Activated CD4-positive, alpha-beta T cell treated with anti-CD3 and anti-CD28 coated beads, Interleukin-2, amount 10 ng/mL, durations not matched to agents 7 days and 5 days (primary cell): ENCODE measurements around the gene IQSEC1. TPM values are rescaled to one million over a fixed set of nuclear protein-coding genes. Genes with fewer than 3 reads are reported as not detected.
A peak's percentile ranks its signal among the peaks of the same experiment; 100 is the strongest.

Source experiments
- CTCF ChIA-PET: fragments of 350-600 bp; sonication (Branson Sonifier 250); formaldehyde crosslinking; loops from one replicate; lab custom pipeline; 2021; ENCODE audit warnings: antibody characterized with exemption; lab: Charles Lee
- POLR2A ChIA-PET: fragments of 350-600 bp; sonication (Branson Sonifier 250); formaldehyde crosslinking; loops from one replicate; lab custom pipeline; 2021; ENCODE audit warnings: antibody characterized with exemption; lab: Charles Lee
- DNase-seq: peaks from one replicate; pipeline ENCODE4 v3.0.0-alpha.2; 2020
- H3K27ac Mint-ChIP-seq: one replicate; pipeline ENCODE4 v1.8.0; 2021; ENCODE audit warnings: mild to moderate bottlenecking, moderate library complexity, mixed read lengths
- H3K27me3 Mint-ChIP-seq: one replicate; pipeline ENCODE4 v1.8.0; 2021; ENCODE audit warnings: mixed read lengths
- H3K36me3 Mint-ChIP-seq: one replicate; pipeline ENCODE4 v1.8.0; 2021; ENCODE audit warnings: low read depth, mixed read lengths
- H3K4me1 Mint-ChIP-seq: one replicate; pipeline ENCODE4 v1.8.0; 2021; ENCODE audit warnings: mixed read lengths
- H3K4me3 Mint-ChIP-seq: one replicate; pipeline ENCODE4 v1.8.0; 2021; ENCODE audit warnings: mild to moderate bottlenecking, moderate library complexity, mixed read lengths
- H3K9me3 Mint-ChIP-seq: one replicate; pipeline ENCODE4 v1.8.0; 2021; ENCODE audit warnings: mixed read lengths
- total RNA-seq, 2 experiments: library from RNA; stranded (reverse); gene quantifications; one replicate each; pipeline ENCODE4 v1.2.3, GENCODE V29; 2021

IQSEC1 gene
- total RNA-seq, 2 experiments from 2014 or later: 58.2 to 70.4 TPM

- Mint-ChIP-seq H3K27me3 (no peaks in the 10 kb centered on the region), H3K4me3 (peak overlapping the region; percentile 70), H3K9me3 (no peaks in the 10 kb centered on the region), H3K4me1 (peaks cover 90% of the 10 kb centered on the region), H3K36me3 (peaks cover 54% of the 10 kb centered on the region), H3K27ac (peak overlapping the region; percentile 99)
- DNase-seq: no peak
- CTCF ChIA-PET: interaction anchor here (0.7 to 4.1 kb wide), 2 partner anchors 10 to 15 kb away, joined by 3 to 42 read pairs; no protein-coding TSS in a partner anchor
- POLR2A ChIA-PET: no interaction called here
Observed at GRCh38 chr3:13009946-13010315, 63.3 kb downstream of the IQSEC1 start.

GRCh38 chr3:13009132-13009945, 63.9 kb downstream of the IQSEC1 start:
- CTCF ChIA-PET: interaction anchor here (4.1 kb wide), 1 partner anchor 15 kb away, joined by 42 read pairs; no protein-coding TSS in a partner anchor
- POLR2A ChIA-PET: no interaction called here

GRCh38 chr3:13008155-13008995, 64.9 kb downstream of the IQSEC1 start:
- POLR2A ChIA-PET: no interaction called here
- DNase-seq: no peak
- Mint-ChIP-seq H3K27ac (peak overlapping the region; percentile 93), H3K27me3 (no peaks in the 10 kb centered on the region), H3K4me3 (no peak overlapping the region), H3K9me3 (no peaks in the 10 kb centered on the region), H3K36me3 (peaks cover 53% of the 10 kb centered on the region), H3K4me1 (peaks cover 92% of the 10 kb centered on the region)
- CTCF ChIA-PET: interaction anchor here (5.3 kb wide), 1 partner anchor 14 kb away, joined by 45 read pairs; no protein-coding TSS in a partner anchor

More at GRCh38 chr3:13009132-13009945, 63.9 kb downstream of the IQSEC1 start:
- Mint-ChIP-seq H3K4me3 (peak overlapping the region; percentile 70), H3K27me3 (no peaks in the 10 kb centered on the region), H3K4me1 (peaks cover 90% of the 10 kb centered on the region), H3K36me3 (peaks cover 54% of the 10 kb centered on the region), H3K9me3 (no peaks in the 10 kb centered on the region), H3K27ac (peak overlapping the region; percentile 93)
- peak; percentile 58 for DNase-seq

GRCh38 chr3:13007251-13007941, 65.8 kb downstream of the IQSEC1 start:
- Mint-ChIP-seq H3K4me3 (no peak overlapping the region), H3K27me3 (no peaks in the 10 kb centered on the region), H3K36me3 (peaks cover 47% of the 10 kb centered on the region), H3K4me1 (peaks cover 92% of the 10 kb centered on the region), H3K27ac (no peak overlapping the region), H3K9me3 (no peaks in the 10 kb centered on the region)
- ChIA-PET CTCF (interaction anchor here (5.3 kb wide), 1 partner anchor 13 kb away, joined by 45 read pairs; no protein-coding TSS in a partner anchor), POLR2A (no interaction called here)
- no peak for DNase-seq

- Mint-ChIP-seq H3K36me3 (peaks cover 51% of the 10 kb centered on the region), H3K4me3 (no peak overlapping the region), H3K27ac (peak overlapping the region; percentile 27), H3K4me1 (peaks cover 89% of the 10 kb centered on the region), H3K9me3 (no peaks in the 10 kb centered on the region), H3K27me3 (no peaks in the 10 kb centered on the region)
- CTCF ChIA-PET: interaction anchor here (1.0 to 5.3 kb wide), 3 partner anchors 9 to 18 kb away, joined by 3 to 45 read pairs (median 10); no protein-coding TSS in a partner anchor
- DNase-seq: no peak
- POLR2A ChIA-PET: no interaction called here
Observed at GRCh38 chr3:13006216-13006990, 66.8 kb downstream of the IQSEC1 start.

- Mint-ChIP-seq H3K9me3 (no peaks in the 10 kb centered on the region), H3K4me3 (no peak overlapping the region), H3K27ac (no peak overlapping the region), H3K27me3 (no peaks in the 10 kb centered on the region), H3K36me3 (peaks cover 52% of the 10 kb centered on the region), H3K4me1 (peaks cover 81% of the 10 kb centered on the region)
- ChIA-PET CTCF (interaction anchor here (0.5 to 5.3 kb wide), 5 partner anchors 10 to 65 kb away, joined by 3 to 45 read pairs (median 3); no protein-coding TSS in a partner anchor), POLR2A (no interaction called here)
- no peak for DNase-seq
Observed at GRCh38 chr3:13005301-13005700, 67.9 kb downstream of the IQSEC1 start.

GRCh38 chr3:13004376-13004775, 68.9 kb downstream of the IQSEC1 start:
- no peaks in the 10 kb centered on the region for H3K27me3 Mint-ChIP-seq
- H3K9me3 Mint-ChIP-seq: no peaks in the 10 kb centered on the region
- no peak for DNase-seq
- peaks cover 80% of the 10 kb centered on the region for H3K4me1 Mint-ChIP-seq
- POLR2A ChIA-PET: no interaction called here
- H3K4me3 Mint-ChIP-seq: no peak overlapping the region
- CTCF ChIA-PET: interaction anchor here (0.8 to 5.3 kb wide), 4 partner anchors 9 to 40 kb away, joined by 3 to 45 read pairs (median 6); no protein-coding TSS in a partner anchor
- no peak overlapping the region for H3K27ac Mint-ChIP-seq
- peaks cover 53% of the 10 kb centered on the region for H3K36me3 Mint-ChIP-seq

- peaks cover 77% of the 10 kb centered on the region for H3K4me1 Mint-ChIP-seq
Observed at GRCh38 chr3:13003608-13004007, 69.6 kb downstream of the IQSEC1 start.

GRCh38 chr3:13002398-13003124, 70.7 kb downstream of the IQSEC1 start:
- no peak overlapping the region for H3K4me3 Mint-ChIP-seq
- H3K9me3 Mint-ChIP-seq: no peaks in the 10 kb centered on the region
- POLR2A ChIA-PET: no interaction called here

More at GRCh38 chr3:13003608-13004007, 69.6 kb downstream of the IQSEC1 start:
- Mint-ChIP-seq H3K27ac (no peak overlapping the region), H3K9me3 (no peaks in the 10 kb centered on the region), H3K36me3 (peaks cover 50% of the 10 kb centered on the region), H3K4me3 (no peak overlapping the region), H3K27me3 (no peaks in the 10 kb centered on the region)
- no peak for DNase-seq
- CTCF ChIA-PET: interaction anchor here (0.6 to 5.3 kb wide), 3 partner anchors 10 to 1539 kb away, joined by 3 to 45 read pairs (median 3); no protein-coding TSS in a partner anchor
- POLR2A ChIA-PET: no interaction called here

GRCh38 chr3:12999147-13000140, 73.8 kb downstream of the IQSEC1 start:
- peaks cover 51% of the 10 kb centered on the region for H3K36me3 Mint-ChIP-seq
- ChIA-PET POLR2A (no interaction called here), CTCF (interaction anchor here (0.6 to 1.4 kb wide), 12 partner anchors 10 to 1401 kb away, joined by 3 to 4 read pairs (median 3); partner anchors contain the start of gene RPL32)
- no peak overlapping the region for H3K27ac Mint-ChIP-seq
- H3K9me3 Mint-ChIP-seq: no peaks in the 10 kb centered on the region
- no peaks in the 10 kb centered on the region for H3K27me3 Mint-ChIP-seq
- H3K4me1 Mint-ChIP-seq: peaks cover 53% of the 10 kb centered on the region
- no peak overlapping the region for H3K4me3 Mint-ChIP-seq
- no peak for DNase-seq

More at GRCh38 chr3:13002398-13003124, 70.7 kb downstream of the IQSEC1 start:
- DNase-seq: peak; percentile 33
- CTCF ChIA-PET: no interaction called here
- Mint-ChIP-seq H3K36me3 (peaks cover 52% of the 10 kb centered on the region), H3K27ac (peak overlapping the region; percentile 21), H3K27me3 (no peaks in the 10 kb centered on the region), H3K4me1 (peaks cover 69% of the 10 kb centered on the region)
